WERI-Rb-1 (cell line): ENCODE results near the gene PSMD5.

Experiments
- DNase-seq: peaks from one replicate; pipeline ENCODE4 v3.0.0-alpha.2; 2020
- H3K27ac ChIP-seq: fragments of 250-450 bp; sonication (Bioruptor Pico); 2 replicates; pipeline ENCODE4 v1.5.1; 2020; ENCODE audit warnings: mild to moderate bottlenecking, moderate library complexity
- H3K27me3 ChIP-seq: fragments of 250-450 bp; sonication (Bioruptor Pico); 2 replicates; pipeline ENCODE4 v1.5.1; 2021; ENCODE audit warnings: mild to moderate bottlenecking, low read depth, moderate library complexity; ENCODE audit not compliant: insufficient read depth, severe bottlenecking
- H3K36me3 ChIP-seq: fragments of 250-450 bp; sonication (Bioruptor Pico); 2 replicates; pipeline ENCODE4 v1.5.1; 2020; ENCODE audit warnings: mild to moderate bottlenecking, moderate library complexity
- H3K4me3 ChIP-seq: 2 replicates; pipeline ENCODE4 v1.5.1; 2011; ENCODE audit warnings: low read depth, mild to moderate bottlenecking, control low read depth, low read length
- H3K9me3 ChIP-seq: fragments of 250-450 bp; sonication (Bioruptor Pico); 2 replicates; pipeline ENCODE4 v1.5.1; 2021; ENCODE audit warnings: mild to moderate bottlenecking, moderate library complexity; ENCODE audit not compliant: severe bottlenecking
- TF ChIP-seq, protein P1 (sequence below): IDR thresholded peaks from 2 replicates; pipeline ENCODE4 v1.5.1; 2011; ENCODE audit warnings: low read depth, mild to moderate bottlenecking, control low read depth, inconsistent platforms, low read length

The PSMD5 gene

GRCh38 chr9:120862452-120862851 is 19.7 kb upstream of the PSMD5 start:
- H3K36me3 ChIP-seq, result peaks cover 97% of the 10 kb centered on the region

DNA sequence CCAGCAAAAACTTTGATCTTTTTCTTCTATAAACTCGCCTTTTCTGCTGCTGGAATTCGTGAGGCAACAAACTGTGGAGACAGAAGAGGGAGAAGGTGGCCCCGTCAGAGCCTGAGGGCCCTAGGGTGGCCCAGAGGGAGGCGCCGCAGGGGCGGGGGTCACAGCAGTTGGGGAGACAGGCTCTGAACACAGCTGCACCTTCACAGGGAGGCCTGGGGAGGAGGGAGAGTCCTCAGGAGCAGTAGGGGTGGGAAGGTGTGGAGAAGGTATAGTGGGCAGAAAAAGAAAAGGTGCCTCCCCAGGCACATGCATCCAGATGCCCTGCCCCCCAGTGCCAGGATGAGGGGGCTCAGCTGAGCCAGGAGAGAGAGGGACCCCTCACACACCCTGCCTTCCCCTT is 19.2 kb upstream of the PSMD5 start:
- TF ChIP-seq, protein P1, sequence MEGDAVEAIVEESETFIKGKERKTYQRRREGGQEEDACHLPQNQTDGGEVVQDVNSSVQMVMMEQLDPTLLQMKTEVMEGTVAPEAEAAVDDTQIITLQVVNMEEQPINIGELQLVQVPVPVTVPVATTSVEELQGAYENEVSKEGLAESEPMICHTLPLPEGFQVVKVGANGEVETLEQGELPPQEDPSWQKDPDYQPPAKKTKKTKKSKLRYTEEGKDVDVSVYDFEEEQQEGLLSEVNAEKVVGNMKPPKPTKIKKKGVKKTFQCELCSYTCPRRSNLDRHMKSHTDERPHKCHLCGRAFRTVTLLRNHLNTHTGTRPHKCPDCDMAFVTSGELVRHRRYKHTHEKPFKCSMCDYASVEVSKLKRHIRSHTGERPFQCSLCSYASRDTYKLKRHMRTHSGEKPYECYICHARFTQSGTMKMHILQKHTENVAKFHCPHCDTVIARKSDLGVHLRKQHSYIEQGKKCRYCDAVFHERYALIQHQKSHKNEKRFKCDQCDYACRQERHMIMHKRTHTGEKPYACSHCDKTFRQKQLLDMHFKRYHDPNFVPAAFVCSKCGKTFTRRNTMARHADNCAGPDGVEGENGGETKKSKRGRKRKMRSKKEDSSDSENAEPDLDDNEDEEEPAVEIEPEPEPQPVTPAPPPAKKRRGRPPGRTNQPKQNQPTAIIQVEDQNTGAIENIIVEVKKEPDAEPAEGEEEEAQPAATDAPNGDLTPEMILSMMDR, result no peak
- no peak overlapping the region for H3K27ac ChIP-seq
- DNase-seq, result no peak
- peaks cover 95% of the 10 kb centered on the region for H3K36me3 ChIP-seq
- H3K9me3 ChIP-seq, result no peaks in the 10 kb centered on the region
- no peak overlapping the region for H3K4me3 ChIP-seq
- no peaks in the 10 kb centered on the region for H3K27me3 ChIP-seq

More at GRCh38 chr9:120862452-120862851, 19.7 kb upstream of the PSMD5 start:
- TF ChIP-seq, protein P1, result no peak
- no peaks in the 10 kb centered on the region for H3K27me3 ChIP-seq
- H3K27ac ChIP-seq, result no peak overlapping the region
- no peak overlapping the region for H3K4me3 ChIP-seq
- DNase-seq, result no peak
- no peaks in the 10 kb centered on the region for H3K9me3 ChIP-seq

GRCh38 chr9:120860083-120860482 is 17.4 kb upstream of the PSMD5 start:
- Histone ChIP-seq H3K4me3 (no peak overlapping the region), H3K9me3 (no peaks in the 10 kb centered on the region), H3K27me3 (no peaks in the 10 kb centered on the region), H3K27ac (no peak overlapping the region), H3K36me3 (peaks cover 93% of the 10 kb centered on the region)
- TF ChIP-seq, protein P1, result no peak
- no peak for DNase-seq

DNA sequence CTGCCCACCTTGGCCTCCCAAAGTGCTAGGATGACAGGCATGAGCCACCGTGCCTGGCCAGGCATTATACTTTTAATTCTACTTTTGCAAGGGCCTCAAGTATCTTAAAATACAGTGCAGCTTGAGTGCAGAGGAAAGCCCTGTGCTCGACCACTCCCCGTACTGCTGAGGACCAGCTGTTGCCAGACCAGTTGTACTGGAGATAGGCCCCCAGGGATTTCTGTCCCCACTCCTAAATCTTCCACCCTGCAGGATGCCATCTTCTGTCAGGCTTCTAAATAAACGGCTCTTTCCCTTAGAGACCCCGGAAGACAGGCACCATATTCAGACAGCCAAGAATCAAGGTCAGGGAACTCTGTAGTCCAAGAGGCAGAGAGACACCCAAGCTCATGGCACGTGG is 16.6 kb upstream of the PSMD5 start:
- no peaks in the 10 kb centered on the region for H3K27me3 ChIP-seq

DNA sequence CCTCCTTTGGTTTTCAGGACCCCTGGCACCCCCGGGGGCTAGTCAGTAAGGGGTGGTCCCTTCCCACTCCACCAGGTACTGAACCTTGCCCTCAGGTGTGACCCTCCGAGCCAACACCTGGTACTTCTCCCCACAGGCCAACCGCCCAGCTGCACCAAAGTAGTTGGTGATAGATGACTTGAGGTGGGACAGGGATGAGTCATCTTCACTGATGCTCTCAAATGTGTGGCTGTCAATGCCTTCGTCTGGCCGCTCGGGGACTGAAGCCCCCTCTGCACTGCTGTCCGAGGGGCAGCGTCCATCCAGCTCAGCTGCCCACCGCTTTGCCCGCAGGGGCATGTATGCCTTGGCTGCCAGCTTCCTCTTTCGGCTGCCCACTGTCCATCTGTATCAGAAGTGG is 15.2 kb upstream of the PSMD5 start:
- Histone ChIP-seq H3K9me3 (no peaks in the 10 kb centered on the region), H3K27me3 (no peaks in the 10 kb centered on the region), H3K27ac (no peak overlapping the region), H3K4me3 (no peak overlapping the region), H3K36me3 (peaks cover 82% of the 10 kb centered on the region)
- TF ChIP-seq, protein P1, result no peak
- DNase-seq, result no peak

More for the DNA sequence above, 16.6 kb upstream of the PSMD5 start:
- no peak for DNase-seq
- H3K36me3 ChIP-seq, result peaks cover 93% of the 10 kb centered on the region
- H3K9me3 ChIP-seq, result no peaks in the 10 kb centered on the region
- TF ChIP-seq, protein P1, result no peak
- H3K4me3 ChIP-seq, result no peak overlapping the region
- H3K27ac ChIP-seq, result no peak overlapping the region

DNA sequence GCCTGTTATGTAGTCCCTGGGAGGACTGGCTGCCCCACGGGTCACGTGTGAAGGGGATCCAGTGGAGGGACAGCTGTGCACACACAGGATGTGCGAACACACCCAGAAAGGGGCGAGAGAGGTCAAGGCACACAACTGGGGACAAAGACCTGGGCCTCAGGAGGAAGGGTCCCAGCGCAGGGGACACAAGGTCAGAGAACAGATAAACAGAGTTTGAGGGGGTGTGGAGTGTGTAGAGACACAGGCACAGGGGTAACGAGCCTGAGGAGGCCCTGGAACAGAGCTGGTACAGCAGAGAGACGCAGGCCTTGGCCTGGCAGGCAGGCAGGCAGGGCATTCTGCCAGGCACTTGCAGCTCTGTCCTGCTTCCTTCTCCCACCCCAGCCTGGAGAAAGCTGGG is 14.8 kb upstream of the PSMD5 start:
- TF ChIP-seq, protein P1, result no peak
- Histone ChIP-seq H3K27ac (no peak overlapping the region), H3K4me3 (no peak overlapping the region), H3K36me3 (peaks cover 80% of the 10 kb centered on the region), H3K27me3 (no peaks in the 10 kb centered on the region), H3K9me3 (no peaks in the 10 kb centered on the region)
- no peak for DNase-seq
